Measurements from ENCODE around the gene HOXB5. TPM values are rescaled to one million over a fixed set of nuclear protein-coding genes. Genes with fewer than 3 reads are reported as not detected.

Gene HOXB5
- total and polyA plus RNA-seq, 12 donors, result 0.12 to 10.5 (median 3.6) TPM

- intact Hi-C loops (cut with DNase I), result loop anchor here in 1 of 2 donors (10.0 kb wide), 2 partner anchors 465 to 595 kb away; no protein-coding TSS in a partner anchor
- WGBS, 4 donors, result 54 to 75% (median 64%) methylated on average over 27 to 32 of the region's 32 CpGs
- Histone ChIP-seq H3K4me1 (replicated peaks in 1 of 2) (peaks cover 2 to 9% of the 10 kb centered on the region in 2 donors), H3K4me3 (no peak overlapping the region), H3K27ac (no peak overlapping the region), H3K36me3 (replicated peaks in 1 of 2) (no peaks in the 10 kb centered on the region), H3K9me3 (replicated peaks in 1 of 3) (no peaks in the 10 kb centered on the region), H3K27me3 (peaks cover 72% of the 10 kb centered on the region)
- no peak for DNase-seq
- TF ChIP-seq POLR2A (IDR thresholded peaks at IDR 0.05) (no peak), CTCF (IDR thresholded peaks at IDR 0.05) (no peak)
Measured at GRCh38 chr17:48619826-48620449, 26.4 kb upstream of the HOXB5 start.

GRCh38 chr17:48618256-48618896 lies 24.8 kb upstream of the HOXB5 start:
- Histone ChIP-seq H3K4me3 (peak overlapping the region in 1 of 4 donors; percentile 42), H3K27ac (no peak overlapping the region), H3K36me3 (replicated peaks in 1 of 2) (no peaks in the 10 kb centered on the region), H3K9me3 (replicated peaks in 1 of 3) (no peaks in the 10 kb centered on the region), H3K4me1 (replicated peaks in 1 of 2) (peaks cover 0 to 6% of the 10 kb centered on the region in 2 donors), H3K27me3 (peaks cover 66% of the 10 kb centered on the region)
- intact Hi-C loops (cut with DNase I), result loop anchor here in 1 of 2 donors (10.0 kb wide), 1 partner anchor 594 kb away; no protein-coding TSS in a partner anchor
- 7 to 11% (median 8%) methylated on average over 24 to 25 of the region's 25 CpGs for WGBS, 4 donors
- peak; percentile 84 to 95 (median 91) for DNase-seq
- TF ChIP-seq POLR2A (IDR thresholded peaks at IDR 0.05) (no peak), CTCF (IDR thresholded peaks at IDR 0.05) (peak; percentile 97 to 99 (median 98))

- H3K36me3 ChIP-seq (replicated peaks in 1 of 2), result no peaks in the 10 kb centered on the region
- H3K27me3 ChIP-seq, result peaks cover 66% of the 10 kb centered on the region
- H3K4me1 ChIP-seq (replicated peaks in 1 of 2), result peaks cover 0 to 7% of the 10 kb centered on the region in 2 donors
- TF ChIP-seq POLR2A (IDR thresholded peaks at IDR 0.05) (no peak), CTCF (IDR thresholded peaks at IDR 0.05) (no peak)
- WGBS, 4 donors, result 17 to 23% (median 19%) methylated on average over 11 to 43 of the region's 43 CpGs
- intact Hi-C loops (cut with DNase I), result loop anchor here in 1 of 2 donors (10.0 kb wide), 1 partner anchor 593 kb away; no protein-coding TSS in a partner anchor
- no peaks in the 10 kb centered on the region for H3K9me3 ChIP-seq (replicated peaks in 1 of 3)
- no peak for DNase-seq
- no peak overlapping the region for H3K4me3 ChIP-seq
- H3K27ac ChIP-seq, result no peak overlapping the region
Measured at GRCh38 chr17:48617471-48618255, 24.1 kb upstream of the HOXB5 start.
